Gastrocnemius medialis (tissue), 4 donors: Measurements from ENCODE around the gene IL20RA. TPM values are rescaled to one million over a fixed set of nuclear protein-coding genes. Genes with fewer than 3 reads are reported as not detected.

Experiments used
- ATAC-seq, 2 donors: fragments of 150-250 bp; one replicate each; pipeline ENCODE4 v1.9.1; 2016
- DNase-seq, 2 donors: peaks; one replicate each; pipeline ENCODE4 v3.0.0-alpha.2; 2019
- H3K27ac ChIP-seq, 4 donors: fragments of 200-600 bp; sonication (generic); 1 replicate in 1 of 4; 2 replicates in 3 of 4; pipeline ENCODE4 v1.5.1; 2016 to 2018; ENCODE audit warnings: mild to moderate bottlenecking in 2 of 4, moderate library complexity in 1 of 4
- H3K27me3 ChIP-seq, 3 donors: fragments of 200-600 bp; sonication (generic) in 2 of 3; 1 replicate in 1 of 3; 2 replicates in 2 of 3; pipeline versions ENCODE4 v1.5.1 to v1.6.0; 2016 to 2019; ENCODE audit warnings: mild to moderate bottlenecking in 1 of 3, moderate library complexity in 1 of 3
- H3K36me3 ChIP-seq, 2 donors: fragments of 200-600 bp; sonication (generic) in 1 of 2; one replicate each; pipeline ENCODE4 v1.5.1; 2017 to 2018
- H3K4me1 ChIP-seq, 2 donors: fragments of 200-600 bp; sonication (generic) in 1 of 2; one replicate each; pipeline ENCODE4 v1.5.1; 2016 to 2017; ENCODE audit warnings: mild to moderate bottlenecking in 2 of 2
- H3K4me3 ChIP-seq, 4 donors: fragments of 200-600 bp; sonication (generic) in 3 of 4; 1 replicate in 1 of 4; 2 replicates in 3 of 4; pipeline ENCODE4 v1.5.1; 2016 to 2019; ENCODE audit warnings: mild to moderate bottlenecking in 2 of 4
- H3K9me3 ChIP-seq, 3 donors: fragments of 200-600 bp; sonication (generic) in 2 of 3; 1 replicate in 1 of 3; 2 replicates in 2 of 3; pipeline ENCODE4 v1.5.1; 2016 to 2019
- CTCF ChIP-seq, 5 experiments: fragments of 450-650 bp in 3 of 5; fragments of 200-600 bp in 2 of 5; sonication (generic) in 2 of 5; IDR thresholded peaks in 4 of 5; conservative IDR thresholded peaks in 1 of 5; 1 replicate in 4 of 5; 2 replicates in 1 of 5; pipeline ENCODE4 v1.5.1; 2016 to 2019; ENCODE audit warnings: antibody characterized with exemption in 5 of 5, mild to moderate bottlenecking in 3 of 5, moderate library complexity in 3 of 5
- POLR2A ChIP-seq, 2 donors: fragments of 450-650 bp; IDR thresholded peaks; one replicate each; pipeline ENCODE4 v1.6.1; 2017; ENCODE audit warnings: antibody characterized with exemption in 2 of 2, mild to moderate bottlenecking in 2 of 2, moderate library complexity in 2 of 2
- in situ Hi-C, 4 donors: fragments of 200-750 bp; cut with MboI; loops; one replicate each; pipeline versions ENCODE4 v1.15.0 to v1.8.0; 2017; ENCODE audit warnings: low sequenced_read_pairs in 4 of 4
- intact Hi-C: fragments of 100-400 bp; cut with DNase I; formaldehyde crosslinking; loops from one replicate; pipeline ENCODE4 v1.15.1; 2023; ENCODE audit warnings: low total_unique reads
- total RNA-seq, 4 donors: library from RNA; depleted of rRNA; stranded (reverse); fragments of >200 nt; gene quantifications; one replicate each; pipeline versions ENCODE4 v1.1.0 to v1.2.3, GENCODE V29; 2016

The IL20RA gene
- total RNA-seq, 4 donors from 2014 or later, result 0.32 to 1.1 TPM; not detected in 2

GRCh38 chr6:137011406-137011805, 33.4 kb downstream of the IL20RA start:
- DNase-seq (no peak), ATAC-seq (no peak)
- Histone ChIP-seq H3K9me3 (no peaks in the 10 kb centered on the region), H3K27me3 (no peaks in the 10 kb centered on the region), H3K4me1 (no peaks in the 10 kb centered on the region), H3K4me3 (no peak overlapping the region), H3K36me3 (no peaks in the 10 kb centered on the region), H3K27ac (no peak overlapping the region)
- TF ChIP-seq CTCF (IDR thresholded peaks at IDR 0.05 in 4 of 5, conservative IDR thresholded peaks at IDR 0.05 in 1 of 5) (no peak), POLR2A (IDR thresholded peaks at IDR 0.05) (no peak)
- intact Hi-C loops, result no loop called here
- in situ Hi-C loops, result no loop called here

GRCh38 chr6:137010128-137010718, 34.5 kb downstream of the IL20RA start:
- Histone ChIP-seq H3K9me3 (no peaks in the 10 kb centered on the region), H3K36me3 (no peaks in the 10 kb centered on the region), H3K4me1 (no peaks in the 10 kb centered on the region), H3K27me3 (no peaks in the 10 kb centered on the region), H3K4me3 (no peak overlapping the region), H3K27ac (no peak overlapping the region)
- no peak for ATAC-seq
- no peak for DNase-seq
- in situ Hi-C loops (no loop called here), intact Hi-C loops (no loop called here)
- TF ChIP-seq POLR2A (IDR thresholded peaks at IDR 0.05), result no peak
- TF ChIP-seq CTCF (IDR thresholded peaks at IDR 0.05 in 4 of 5, conservative IDR thresholded peaks at IDR 0.05 in 1 of 5), result no peak

- Histone ChIP-seq H3K36me3 (no peaks in the 10 kb centered on the region), H3K4me1 (no peaks in the 10 kb centered on the region), H3K9me3 (no peaks in the 10 kb centered on the region), H3K27me3 (no peaks in the 10 kb centered on the region), H3K4me3 (no peak overlapping the region), H3K27ac (no peak overlapping the region)
- intact Hi-C loops (no loop called here), in situ Hi-C loops (no loop called here)
- TF ChIP-seq CTCF (IDR thresholded peaks at IDR 0.05 in 4 of 5, conservative IDR thresholded peaks at IDR 0.05 in 1 of 5) (no peak), POLR2A (IDR thresholded peaks at IDR 0.05) (no peak)
- no peak for DNase-seq
- ATAC-seq, result no peak
Measured at GRCh38 chr6:137008204-137008603, 36.6 kb downstream of the IL20RA start.

GRCh38 chr6:137006056-137006455, 38.7 kb downstream of the IL20RA start:
- TF ChIP-seq POLR2A (IDR thresholded peaks at IDR 0.05) (no peak), CTCF (IDR thresholded peaks at IDR 0.05 in 4 of 5, conservative IDR thresholded peaks at IDR 0.05 in 1 of 5) (no peak)
- H3K4me1 ChIP-seq, result no peaks in the 10 kb centered on the region
- H3K36me3 ChIP-seq, result no peaks in the 10 kb centered on the region
- DNase-seq (no peak), ATAC-seq (no peak)
- no peaks in the 10 kb centered on the region for H3K9me3 ChIP-seq
- in situ Hi-C loops (no loop called here), intact Hi-C loops (no loop called here)
- no peaks in the 10 kb centered on the region for H3K27me3 ChIP-seq
- no peak overlapping the region for H3K4me3 ChIP-seq
- no peak overlapping the region for H3K27ac ChIP-seq

- H3K36me3 ChIP-seq, result no peaks in the 10 kb centered on the region
- no peak for TF ChIP-seq POLR2A (IDR thresholded peaks at IDR 0.05)
- no peak for TF ChIP-seq CTCF (IDR thresholded peaks at IDR 0.05 in 4 of 5, conservative IDR thresholded peaks at IDR 0.05 in 1 of 5)
- no peaks in the 10 kb centered on the region for H3K27me3 ChIP-seq
- H3K27ac ChIP-seq, result no peak overlapping the region
- no peaks in the 10 kb centered on the region for H3K4me1 ChIP-seq
- H3K4me3 ChIP-seq, result no peak overlapping the region
- intact Hi-C loops, result no loop called here
- no peak for DNase-seq
- in situ Hi-C loops, result no loop called here
- H3K9me3 ChIP-seq, result no peaks in the 10 kb centered on the region
- ATAC-seq, result no peak
Measured at GRCh38 chr6:137005073-137005472, 39.7 kb downstream of the IL20RA start.
